Parathyroid adenoma (tissue), 2 donors: Measurements from ENCODE around the gene RHBDD2.
"Not testable (repeated sequence)": the region's sequence is repeated elsewhere in the genome, so short reads cannot be mapped to it uniquely, and the experiment has no call there.

ENCODE experiments used
- H2AFZ ChIP-seq: fragments of 300-600 bp; sonication (generic); one replicate; pipeline ENCODE4 v1.7.0; 2017; ENCODE audit warnings: antibody characterized with exemption, mild to moderate bottlenecking
- H3K27ac ChIP-seq: fragments of 300-600 bp; sonication (generic); one replicate; pipeline ENCODE4 v1.7.0; 2017
- H3K27me3 ChIP-seq: fragments of 300-600 bp; sonication (generic); one replicate; pipeline ENCODE4 v1.7.0; 2017; ENCODE audit warnings: low read length; ENCODE audit not compliant: control insufficient read depth, insufficient read depth
- H3K36me3 ChIP-seq: fragments of 300-600 bp; sonication (generic); one replicate; pipeline ENCODE4 v1.7.0; 2017; ENCODE audit warnings: low read length; ENCODE audit not compliant: control insufficient read depth, insufficient read depth
- H3K4me1 ChIP-seq: fragments of 300-600 bp; sonication (generic); one replicate; pipeline ENCODE4 v1.7.0; 2017; ENCODE audit warnings: control low read depth
- H3K4me2 ChIP-seq: fragments of 300-600 bp; sonication (generic); one replicate; pipeline ENCODE4 v1.7.0; 2017; ENCODE audit warnings: low read length
- H3K4me3 ChIP-seq: fragments of 300-600 bp; sonication (generic); one replicate; pipeline ENCODE4 v1.7.0; 2017; ENCODE audit warnings: low read depth, low read length
- H3K79me2 ChIP-seq: fragments of 300-600 bp; sonication (generic); one replicate; pipeline ENCODE4 v1.7.0; 2017; ENCODE audit warnings: control low read depth
- H3K9ac ChIP-seq: fragments of 300-600 bp; sonication (generic); one replicate; pipeline ENCODE4 v1.7.0; 2017; ENCODE audit warnings: mild to moderate bottlenecking
- H3K9me3 ChIP-seq: fragments of 300-600 bp; sonication (generic); one replicate; pipeline ENCODE4 v1.7.0; 2017; ENCODE audit warnings: low read length; ENCODE audit not compliant: control insufficient read depth
- CTCF ChIP-seq: fragments of 300-600 bp; sonication (generic); IDR thresholded peaks from one replicate; pipeline ENCODE4 v1.7.0; 2017; ENCODE audit warnings: antibody characterized with exemption, mild to moderate bottlenecking
- donor health status: primary hyperparathyroidism.

RHBDD2 gene

GRCh38 chr7:75869776-75870379 lies 9.0 kb upstream of the RHBDD2 start:
- no peak overlapping the region for H2AFZ ChIP-seq
- H3K9me3 ChIP-seq: no peaks in the 10 kb centered on the region
- H3K27me3 ChIP-seq: no peaks in the 10 kb centered on the region
- no peaks in the 10 kb centered on the region for H3K36me3 ChIP-seq
- peaks cover 13% of the 10 kb centered on the region for H3K4me1 ChIP-seq
- H3K27ac ChIP-seq: no peak overlapping the region
- TF ChIP-seq CTCF: no peak
- no peak overlapping the region for H3K9ac ChIP-seq
- H3K4me2 ChIP-seq: no peak overlapping the region
- no peak overlapping the region for H3K4me3 ChIP-seq
- H3K79me2 ChIP-seq: no peaks in the 10 kb centered on the region

DNA sequence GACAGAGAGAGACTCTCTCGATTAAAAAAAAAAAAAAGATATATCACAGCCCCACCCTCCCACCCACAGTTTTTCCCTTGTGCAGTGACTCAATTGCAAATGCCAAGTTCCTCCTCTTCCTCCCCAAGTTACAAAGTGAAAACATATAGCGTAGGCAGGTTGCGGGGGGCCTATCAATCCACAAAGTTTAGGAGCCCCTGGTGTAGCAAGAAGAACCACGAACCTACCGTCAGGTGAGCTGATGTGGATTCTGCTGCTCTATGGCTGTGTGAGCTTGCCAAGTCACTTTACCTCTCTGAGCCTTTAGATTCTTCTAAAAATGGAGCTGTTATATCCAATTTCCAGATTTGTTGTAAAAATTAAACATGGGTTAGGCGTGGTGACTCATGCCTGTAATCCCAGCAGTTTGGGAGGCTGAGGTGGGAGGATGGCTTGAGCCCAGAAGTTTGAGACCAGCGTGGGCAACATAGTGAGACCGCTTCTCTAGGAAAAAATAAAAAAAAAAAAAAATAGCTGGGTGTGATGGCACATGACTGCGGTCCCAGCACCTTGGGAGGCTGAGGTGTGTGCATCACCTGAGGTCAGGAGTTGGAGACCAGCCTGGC lies 8.2 kb upstream of the RHBDD2 start:
- Histone ChIP-seq H3K4me1 (peaks cover 19% of the 10 kb centered on the region), H3K9me3 (no peaks in the 10 kb centered on the region), H3K27ac (no peak overlapping the region), H3K27me3 (no peaks in the 10 kb centered on the region), H3K4me2 (no peak overlapping the region), H3K79me2 (no peaks in the 10 kb centered on the region), H3K36me3 (no peaks in the 10 kb centered on the region), H3K9ac (no peak overlapping the region), H3K4me3 (no peak overlapping the region), H2AFZ (no peak overlapping the region)
- no peak for TF ChIP-seq CTCF

- H3K79me2 ChIP-seq: no peaks in the 10 kb centered on the region
These were observed 6.6 kb upstream of the RHBDD2 start for GRCh38 chr7:75872073-75872782.

DNA sequence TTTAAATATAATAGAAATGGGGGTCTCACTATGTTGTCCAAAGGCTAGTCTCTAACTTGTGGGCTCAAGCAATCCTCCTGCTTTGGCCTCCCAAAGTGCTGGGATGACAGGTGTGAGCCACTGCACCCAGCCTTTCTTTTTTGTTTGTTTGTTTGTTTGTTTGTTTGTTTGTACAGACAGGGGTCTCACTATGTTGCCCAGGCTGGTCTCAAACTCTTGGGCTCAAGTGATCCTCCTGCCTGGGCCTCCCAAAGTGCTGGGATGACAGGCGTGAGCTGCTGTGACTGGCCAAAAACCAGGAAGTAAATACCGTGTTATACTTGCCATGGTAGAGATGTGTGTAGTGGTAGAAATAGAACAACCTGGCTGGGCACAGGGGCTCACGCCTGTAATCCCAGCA lies 4.7 kb upstream of the RHBDD2 start:
- not testable (repeated sequence) for H3K4me2 ChIP-seq, H3K9me3 ChIP-seq
- peaks cover 22% of the 10 kb centered on the region for H3K4me1 ChIP-seq

More at GRCh38 chr7:75872073-75872782, 6.6 kb upstream of the RHBDD2 start:
- no peaks in the 10 kb centered on the region for H3K36me3 ChIP-seq
- peak overlapping the region; percentile 59 for H3K27ac ChIP-seq
- peaks cover 15% of the 10 kb centered on the region for H3K4me1 ChIP-seq
- H3K9ac ChIP-seq: no peak overlapping the region
- peak overlapping the region; percentile 51 for H2AFZ ChIP-seq
- H3K9me3 ChIP-seq: no peaks in the 10 kb centered on the region
- H3K27me3 ChIP-seq: no peaks in the 10 kb centered on the region
- no peak for TF ChIP-seq CTCF
- no peak overlapping the region for H3K4me3 ChIP-seq
- H3K4me2 ChIP-seq: no peak overlapping the region

DNA sequence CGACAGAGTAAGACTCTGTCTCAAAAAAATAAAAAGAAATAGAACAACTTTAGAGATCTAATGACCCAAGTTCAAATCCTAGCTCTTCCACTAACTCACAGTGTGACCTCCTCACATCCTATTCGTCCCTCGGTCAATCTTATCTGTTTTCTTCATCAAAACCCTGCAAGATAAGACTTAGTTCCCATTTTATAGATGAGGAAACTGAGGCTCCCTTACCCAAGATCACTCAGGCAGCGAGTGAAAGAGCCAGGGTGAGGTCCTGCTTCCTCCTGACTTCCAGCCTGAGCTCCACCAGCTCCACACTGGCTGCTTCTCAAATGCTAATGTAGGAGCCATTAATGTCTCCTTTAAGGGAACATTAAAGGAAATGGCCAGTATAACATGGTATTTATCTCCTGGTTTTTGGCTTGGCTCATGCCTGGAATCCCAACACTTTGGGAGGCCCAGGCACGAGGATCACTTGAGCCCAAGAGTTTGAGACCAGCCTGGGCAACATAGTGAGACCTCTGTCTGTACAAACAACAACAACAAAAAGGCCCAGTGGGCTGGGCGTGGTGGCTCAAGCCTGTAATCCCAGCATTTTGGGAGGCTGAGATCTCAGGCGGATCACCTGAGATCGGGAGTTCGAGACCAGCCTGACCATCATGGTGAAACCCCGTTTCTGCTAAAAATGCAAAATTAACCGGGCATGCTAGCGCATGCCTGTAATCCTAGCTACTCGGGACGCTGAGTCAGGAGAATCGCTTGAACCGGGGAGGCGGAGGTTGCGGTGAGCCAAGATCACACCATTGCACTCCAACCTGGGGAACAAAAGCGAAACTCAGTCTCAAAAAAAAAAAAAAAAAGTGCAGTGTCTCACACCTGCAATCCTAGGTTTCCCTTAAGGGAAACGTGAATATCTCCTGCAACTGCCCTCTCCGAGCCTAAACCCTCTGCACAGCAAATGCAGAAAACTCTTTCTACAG lies 3.4 kb upstream of the RHBDD2 start:
- peak overlapping the region; percentile 71 for H2AFZ ChIP-seq
- no peaks in the 10 kb centered on the region for H3K27me3 ChIP-seq
- no peaks in the 10 kb centered on the region for H3K9me3 ChIP-seq
- H3K27ac ChIP-seq: peak overlapping the region; percentile 73
- peak overlapping the region; percentile 17 for H3K4me3 ChIP-seq
- no peaks in the 10 kb centered on the region for H3K36me3 ChIP-seq
- H3K4me1 ChIP-seq: peaks cover 25% of the 10 kb centered on the region
- TF ChIP-seq CTCF: no peak
- H3K79me2 ChIP-seq: peaks cover 10% of the 10 kb centered on the region
- H3K4me2 ChIP-seq: peak overlapping the region; percentile 52
- no peak overlapping the region for H3K9ac ChIP-seq

More for the DNA sequence above, 4.7 kb upstream of the RHBDD2 start:
- not testable (repeated sequence) for H3K36me3 ChIP-seq, H3K79me2 ChIP-seq, H3K9ac ChIP-seq, H2AFZ ChIP-seq, H3K27me3 ChIP-seq, H3K4me3 ChIP-seq, H3K27ac ChIP-seq
